NCI-H510A (cell line): Measurements from ENCODE around the gene QSER1.
"Not testable (repeated sequence)": the region's sequence is repeated elsewhere in the genome, so short reads cannot be mapped to it uniquely, and the experiment has no call there.

ENCODE experiments used
- DNase-seq: peaks from one replicate; lab custom pipeline; 2025; lab: John Stamatoyannopoulos, UW

The QSER1 gene

GRCh38 chr11:33001281-33001680, 108.7 kb downstream of the QSER1 start:
- no peak for DNase-seq

- no peak for DNase-seq
Measured at GRCh38 chr11:33001751-33002542, 109.3 kb downstream of the QSER1 start.

GRCh38 chr11:33005175-33005574, 112.6 kb downstream of the QSER1 start:
- DNase-seq = no peak

- no peak for DNase-seq
Measured at GRCh38 chr11:33006010-33006409, 113.4 kb downstream of the QSER1 start.

- no peak for DNase-seq
Measured at GRCh38 chr11:33013755-33014154, 121.1 kb downstream of the QSER1 start.

GRCh38 chr11:33015621-33016551, 123.3 kb downstream of the QSER1 start, which contains the start of gene DEPDC7:
Gene DEPDC7 (plus strand): TSS chr11:33015878. CDS start chr11:33015956, 78 bp downstream.
- DNase-seq = peak; percentile 43

GRCh38 chr11:33016654-33017053, 124.0 kb downstream of the QSER1 start:
- no peak for DNase-seq

- no peak for DNase-seq
Measured at GRCh38 chr11:33017478-33017877, 124.9 kb downstream of the QSER1 start.

GRCh38 chr11:33017965-33018364, 125.4 kb downstream of the QSER1 start:
- no peak for DNase-seq

- no peak for DNase-seq
Measured at GRCh38 chr11:33018840-33019239, 126.2 kb downstream of the QSER1 start.

GRCh38 chr11:33021501-33021900, 128.9 kb downstream of the QSER1 start:
- no peak for DNase-seq

GRCh38 chr11:33021937-33022336, 129.3 kb downstream of the QSER1 start:
- no peak for DNase-seq

- DNase-seq = no peak
Measured at GRCh38 chr11:33025339-33025722, 132.7 kb downstream of the QSER1 start.

- no peak for DNase-seq
Measured at GRCh38 chr11:33027233-33027632, 134.6 kb downstream of the QSER1 start.

- DNase-seq = no peak
Measured at GRCh38 chr11:33027846-33028536, 135.4 kb downstream of the QSER1 start.

- no peak for DNase-seq
Measured at GRCh38 chr11:33028537-33028914, 135.9 kb downstream of the QSER1 start.

GRCh38 chr11:33029218-33029617, 136.6 kb downstream of the QSER1 start:
- DNase-seq = not testable (repeated sequence)
